Activated CD8-positive, alpha-beta T cell treated with anti-CD3 and anti-CD28 coated beads, Interleukin-2, amount 10 ng/mL, durations not matched to agents 7 days and 5 days (primary cell): ENCODE data around the gene AKNA. TPM values are rescaled to one million over a fixed set of nuclear protein-coding genes. Genes with fewer than 3 reads are reported as not detected.

Experiments
- ATAC-seq: fragments of 150-1000 bp; cut with Tn5 transposase; one replicate; pipeline ENCODE4 v1.10.0; 2021; ENCODE audit warnings: moderate library complexity
- CTCF ChIA-PET: fragments of 350-600 bp; sonication (Branson Sonifier 250); formaldehyde crosslinking; loops from one replicate; lab custom pipeline; 2021; ENCODE audit warnings: antibody characterized with exemption; lab: Charles Lee
- POLR2A ChIA-PET: fragments of 350-600 bp; sonication (Branson Sonifier 250); formaldehyde crosslinking; loops from one replicate; lab custom pipeline; 2021; ENCODE audit warnings: antibody characterized with exemption; lab: Charles Lee
- DNase-seq: peaks from one replicate; pipeline ENCODE4 v3.0.0-alpha.2; 2020
- H3K27ac Mint-ChIP-seq: one replicate; pipeline ENCODE4 v1.8.0; 2021; ENCODE audit warnings: mild to moderate bottlenecking, mixed read lengths
- H3K27me3 Mint-ChIP-seq: one replicate; pipeline ENCODE4 v1.8.0; 2021; ENCODE audit warnings: low read depth, mixed read lengths
- H3K36me3 Mint-ChIP-seq: one replicate; pipeline ENCODE4 v1.8.0; 2021; ENCODE audit warnings: low read depth, mixed read lengths
- H3K4me1 Mint-ChIP-seq: one replicate; pipeline ENCODE4 v1.8.0; 2021; ENCODE audit warnings: low read depth, mixed read lengths
- H3K4me3 Mint-ChIP-seq: one replicate; pipeline ENCODE4 v1.8.0; 2021; ENCODE audit warnings: mild to moderate bottlenecking, mixed read lengths
- H3K9me3 Mint-ChIP-seq: one replicate; pipeline ENCODE4 v1.8.0; 2022; ENCODE audit warnings: mixed read lengths; ENCODE audit not compliant: insufficient read depth
- total RNA-seq, 2 experiments: library from RNA; stranded (reverse); gene quantifications; one replicate each; pipeline ENCODE4 v1.2.3, GENCODE V29; 2021

The AKNA gene
- total RNA-seq, 2 experiments from 2014 or later: 413 to 430 TPM

DNA sequence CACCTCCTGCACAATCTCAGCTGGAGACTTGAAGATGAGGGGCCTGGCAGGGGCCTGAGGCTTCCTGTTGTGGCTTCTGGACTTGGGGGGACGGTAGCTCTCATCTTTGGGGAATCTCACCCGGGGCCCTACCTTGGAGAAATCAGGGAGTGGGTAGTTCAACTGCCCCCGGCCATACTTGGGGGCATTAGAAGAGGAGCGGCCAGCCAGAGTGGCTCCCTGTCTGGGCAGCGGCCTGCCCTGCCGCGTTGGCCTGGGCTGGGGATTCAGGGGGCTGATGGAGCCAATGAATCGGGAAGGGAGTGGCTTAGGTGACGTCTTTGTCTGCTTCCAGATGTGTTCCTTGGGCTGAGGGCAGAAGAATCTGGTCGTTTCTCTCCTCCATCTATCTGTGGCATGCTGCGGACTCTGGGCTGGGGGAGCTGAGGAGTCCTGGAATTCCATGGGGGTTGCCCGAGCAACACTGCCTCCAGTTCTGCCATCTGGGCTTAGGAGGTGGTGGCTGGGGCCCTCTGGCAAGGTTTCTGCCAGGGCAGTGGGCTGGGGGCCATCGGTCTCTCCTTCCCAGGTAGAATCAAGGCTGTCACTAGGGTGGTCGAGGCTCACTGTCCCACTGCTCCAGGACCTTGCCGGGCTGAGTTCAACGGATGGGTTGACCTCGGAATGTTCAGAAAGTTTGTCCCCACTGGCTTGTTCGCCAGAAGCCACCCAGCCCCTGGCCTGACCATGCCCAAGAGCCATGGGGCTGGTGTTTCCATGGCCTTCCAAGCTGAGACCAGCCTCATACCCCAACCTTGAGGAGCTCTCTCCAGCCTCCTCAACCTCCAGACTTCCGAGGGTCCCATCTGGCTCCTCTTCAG is 11.0 kb downstream of the AKNA start:
- Mint-ChIP-seq H3K4me1 (peaks cover 90% of the 10 kb centered on the region), H3K36me3 (peaks cover 92% of the 10 kb centered on the region), H3K27ac (peak overlapping the region; percentile 91), H3K9me3 (no peaks in the 10 kb centered on the region), H3K27me3 (no peaks in the 10 kb centered on the region), H3K4me3 (peak overlapping the region; percentile 37)
- POLR2A ChIA-PET: interaction anchor here (0.7 to 4.3 kb wide), 4 partner anchors 9 to 24 kb away, joined by 4 to 45 read pairs (median 8); partner anchors contain the start of gene AKNA
- ATAC-seq (no peak), DNase-seq (no peak)
- CTCF ChIA-PET: interaction anchor here (2.4 kb wide), 1 partner anchor 11 kb away, joined by 8 read pairs; the partner anchor contains the start of gene AKNA

DNA sequence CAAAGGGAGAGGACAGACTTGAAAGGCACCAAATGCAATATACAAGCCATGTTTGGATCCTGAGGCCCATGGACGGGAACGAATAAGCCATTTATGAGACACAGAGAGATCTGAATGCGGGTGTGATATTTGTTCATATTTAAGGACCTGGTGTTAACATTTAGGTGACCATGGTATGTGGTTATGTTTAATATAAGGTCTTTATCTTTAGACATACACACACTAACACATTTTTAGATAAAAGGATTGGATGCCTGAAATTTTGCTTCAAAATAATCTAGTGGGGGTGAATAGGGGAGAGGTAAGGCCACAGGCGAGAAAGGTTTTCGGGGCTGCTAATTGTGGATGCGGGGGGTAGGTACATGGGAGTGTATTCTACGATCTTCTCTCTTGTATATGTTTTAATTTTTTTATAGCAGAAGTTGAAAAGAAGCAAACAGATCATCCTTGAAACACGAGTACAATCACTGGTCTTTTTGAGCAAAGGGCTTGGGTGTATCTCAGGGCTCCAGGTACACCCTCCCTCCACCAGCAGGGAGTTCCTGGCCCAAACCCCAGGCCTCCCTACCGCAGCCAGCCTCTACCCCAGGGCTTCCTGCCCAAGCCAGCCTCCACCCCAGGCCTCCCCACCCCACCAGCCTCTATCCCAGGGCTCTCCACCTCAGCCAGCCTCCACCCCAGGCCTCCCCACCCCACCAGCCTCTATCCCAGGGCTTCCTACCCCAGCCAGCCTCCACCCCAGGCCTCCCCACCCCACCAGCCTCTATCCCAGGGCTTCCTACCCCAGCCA is 12.2 kb downstream of the AKNA start:
- no peaks in the 10 kb centered on the region for H3K9me3 Mint-ChIP-seq
- ChIA-PET CTCF (interaction anchor here (1.0 to 1.1 kb wide), 3 partner anchors 10 to 15 kb away, joined by 4 to 6 read pairs (median 6); partner anchors contain the start of gene AKNA), POLR2A (interaction anchor here (2.6 to 15.0 kb wide), 3 partner anchors 10 to 11 kb away, joined by 11 to 407 read pairs (median 45); partner anchors contain the start of gene AKNA)
- peaks cover 94% of the 10 kb centered on the region for H3K36me3 Mint-ChIP-seq
- H3K4me1 Mint-ChIP-seq: peaks cover 93% of the 10 kb centered on the region
- no peaks in the 10 kb centered on the region for H3K27me3 Mint-ChIP-seq
- peak overlapping the region; percentile 40 for H3K4me3 Mint-ChIP-seq
- H3K27ac Mint-ChIP-seq: peak overlapping the region; percentile 84
- ATAC-seq: no peak
- DNase-seq: peak; percentile 60

DNA sequence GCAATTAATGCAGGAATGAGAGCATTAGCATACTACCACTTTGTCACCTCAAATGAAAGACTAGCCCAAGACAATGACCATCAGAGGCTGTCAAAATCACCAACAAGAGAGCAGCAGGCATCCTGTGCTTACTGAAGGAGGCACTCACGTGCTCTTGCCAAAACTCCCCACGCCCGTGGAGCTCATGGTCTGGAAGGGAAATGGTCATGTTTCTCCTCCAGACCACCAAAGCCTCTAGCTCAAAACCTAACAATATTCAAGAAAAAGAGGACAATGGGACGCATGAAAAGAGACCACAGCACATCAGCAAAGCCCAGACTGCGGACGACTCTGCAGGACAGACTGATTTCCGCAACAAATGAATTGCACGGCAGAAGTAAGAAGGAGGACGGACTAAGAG is 12.8 kb downstream of the AKNA start:
- Mint-ChIP-seq H3K9me3 (no peaks in the 10 kb centered on the region), H3K4me3 (peak overlapping the region; percentile 40), H3K27ac (peak overlapping the region; percentile 84), H3K4me1 (peaks cover 94% of the 10 kb centered on the region), H3K27me3 (no peaks in the 10 kb centered on the region), H3K36me3 (peaks cover 93% of the 10 kb centered on the region)
- ChIA-PET POLR2A (interaction anchor here (15.0 kb wide), 1 partner anchor 11 kb away, joined by 407 read pairs; the partner anchor contains the start of gene AKNA), CTCF (interaction anchor here (1.0 to 1.1 kb wide), 3 partner anchors 11 to 16 kb away, joined by 4 to 6 read pairs (median 6); partner anchors contain the start of gene AKNA)
- no peak for ATAC-seq
- DNase-seq: no peak

DNA sequence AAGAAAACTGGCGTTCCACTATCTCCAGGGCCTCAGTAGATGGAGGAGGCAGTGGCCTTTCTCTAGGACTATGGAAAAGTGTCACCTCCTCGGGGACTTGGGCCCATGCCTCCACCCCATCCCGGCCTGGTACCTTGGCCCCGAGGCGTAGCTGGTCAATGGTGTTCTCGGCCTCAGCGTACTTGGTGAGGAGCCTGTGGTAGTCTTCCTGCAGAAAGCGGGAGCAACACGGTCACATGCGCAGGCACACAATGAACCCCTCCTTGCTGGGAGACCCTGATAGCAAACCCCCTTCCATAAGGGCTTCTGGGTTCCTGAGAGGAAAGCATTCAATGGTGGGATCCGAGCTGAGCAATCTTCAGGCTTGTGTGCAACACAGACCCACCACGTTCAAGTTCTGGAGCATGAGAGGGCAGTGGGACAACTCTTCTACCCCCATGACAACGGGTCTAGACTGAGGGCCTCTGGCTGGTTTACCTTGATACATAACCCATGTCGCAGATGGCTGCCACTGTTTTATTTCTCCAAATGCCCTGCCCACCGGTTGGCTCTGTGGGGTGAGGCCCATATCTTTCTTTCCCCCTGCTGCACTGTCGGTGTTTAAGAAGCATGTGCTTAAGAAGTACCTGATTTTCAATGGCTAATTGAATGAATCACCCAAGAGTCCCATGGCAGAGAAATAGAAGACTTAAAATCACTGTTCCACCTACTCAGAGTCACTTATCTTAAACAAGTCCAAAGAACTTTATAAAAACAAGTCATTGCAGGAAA is 13.6 kb downstream of the AKNA start:
- Mint-ChIP-seq H3K36me3 (peaks cover 93% of the 10 kb centered on the region), H3K4me1 (peaks cover 94% of the 10 kb centered on the region), H3K27ac (peak overlapping the region; percentile 84), H3K9me3 (no peaks in the 10 kb centered on the region), H3K27me3 (no peaks in the 10 kb centered on the region), H3K4me3 (peak overlapping the region; percentile 40)
- CTCF ChIA-PET: interaction anchor here (0.7 to 4.9 kb wide), 7 partner anchors 11 to 279 kb away, joined by 3 to 83 read pairs (median 4); partner anchors contain the start of gene AKNA
- POLR2A ChIA-PET: interaction anchor here (0.8 to 15.0 kb wide), 3 partner anchors 12 to 311 kb away, joined by 3 to 407 read pairs (median 3); partner anchors contain the start of gene AKNA
- peak; percentile 43 for DNase-seq
- ATAC-seq: no peak

DNA sequence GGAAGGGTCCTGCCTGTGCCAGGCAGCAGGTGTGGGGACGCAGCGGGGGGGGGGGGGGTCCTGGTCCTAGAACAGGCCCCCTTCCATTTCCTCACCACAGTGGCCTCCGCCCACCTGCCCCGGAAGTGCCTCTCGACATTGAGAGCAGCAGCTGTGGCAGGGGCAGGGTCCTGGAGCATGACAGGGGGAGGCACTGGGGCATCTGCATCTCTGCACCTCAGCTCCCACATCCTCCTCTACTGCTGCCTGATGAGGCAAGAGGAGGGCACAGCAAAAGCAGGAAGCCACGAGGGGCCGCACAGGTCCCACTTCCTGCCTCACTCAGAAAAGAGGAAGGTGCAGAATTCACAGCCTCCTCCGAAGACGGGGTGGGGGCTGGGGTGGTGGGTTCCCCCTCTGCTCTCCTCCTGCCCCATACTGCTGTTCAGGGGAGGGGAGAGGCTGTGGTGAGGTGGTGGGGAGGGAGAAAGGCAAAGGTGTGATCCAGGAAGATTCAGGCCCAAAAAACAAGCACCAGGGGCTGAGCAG is 14.8 kb downstream of the AKNA start:
- Mint-ChIP-seq H3K27ac (peak overlapping the region; percentile 84), H3K9me3 (no peaks in the 10 kb centered on the region), H3K27me3 (no peaks in the 10 kb centered on the region), H3K4me1 (peaks cover 93% of the 10 kb centered on the region), H3K4me3 (peak overlapping the region; percentile 75), H3K36me3 (peaks cover 91% of the 10 kb centered on the region)
- ChIA-PET POLR2A (interaction anchor here (0.6 to 15.0 kb wide), 5 partner anchors 8 to 312 kb away, joined by 3 to 407 read pairs (median 3); partner anchors contain the start of gene AKNA), CTCF (interaction anchor here (0.7 to 4.9 kb wide), 5 partner anchors 13 to 281 kb away, joined by 3 to 83 read pairs (median 3); partner anchors contain the start of gene AKNA)
- ATAC-seq (peak; percentile 83), DNase-seq (peak; percentile 95)

DNA sequence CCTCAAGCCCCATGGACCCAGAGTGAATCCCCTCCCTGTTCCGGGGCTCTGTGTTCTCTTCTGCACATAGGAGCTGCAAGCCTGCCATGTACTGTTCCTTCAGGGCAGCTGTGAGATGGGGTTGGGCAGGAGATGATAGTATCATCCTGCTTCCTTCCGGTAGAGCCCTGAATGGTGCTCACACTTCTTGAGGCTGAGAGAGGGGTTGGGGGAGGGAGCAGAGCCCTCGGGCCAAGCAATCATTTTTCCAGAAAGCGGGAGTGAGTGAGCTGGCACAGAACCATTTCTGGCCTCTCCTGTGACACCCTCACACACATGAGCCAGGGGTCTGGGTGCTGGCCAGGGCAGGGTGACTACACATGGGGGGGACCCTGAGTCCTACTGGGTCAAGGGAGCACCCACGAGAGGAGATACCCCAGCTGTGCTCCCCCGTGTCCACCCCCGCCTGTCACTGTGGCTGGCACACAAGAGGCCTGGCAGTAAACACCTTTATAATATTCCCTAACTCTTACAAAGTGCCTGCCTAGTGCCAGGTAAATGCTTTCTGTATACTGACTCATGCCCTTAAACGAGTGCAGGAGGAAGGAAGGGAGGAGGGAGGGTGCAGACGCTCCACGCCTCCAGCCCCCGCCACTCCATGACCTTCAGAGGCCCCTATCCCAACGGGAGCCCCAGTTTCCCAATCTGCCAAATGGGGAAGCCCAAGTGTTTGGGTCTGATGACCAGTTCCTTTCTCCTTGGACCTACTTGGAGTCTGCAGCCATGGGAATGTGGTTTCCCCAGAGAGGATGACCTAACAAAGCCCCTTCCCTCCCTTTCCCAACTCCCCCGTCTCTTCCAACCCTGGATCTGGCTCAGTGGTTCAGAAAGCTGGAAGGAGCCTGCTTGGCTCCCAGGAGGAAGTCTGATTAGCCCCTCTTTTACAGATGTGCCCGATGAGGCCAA is 15.5 kb downstream of the AKNA start:
- CTCF ChIA-PET: interaction anchor here (0.9 to 4.9 kb wide), 5 partner anchors 14 to 33 kb away, joined by 3 to 83 read pairs (median 6); partner anchors contain the start of gene AKNA
- DNase-seq (peak; percentile 75), ATAC-seq (peak; percentile 59)
- H3K4me3 Mint-ChIP-seq: peak overlapping the region; percentile 75
- H3K36me3 Mint-ChIP-seq: peaks cover 91% of the 10 kb centered on the region
- peaks cover 93% of the 10 kb centered on the region for H3K4me1 Mint-ChIP-seq
- no peaks in the 10 kb centered on the region for H3K9me3 Mint-ChIP-seq
- H3K27ac Mint-ChIP-seq: peak overlapping the region; percentile 84
- H3K27me3 Mint-ChIP-seq: no peaks in the 10 kb centered on the region
- POLR2A ChIA-PET: interaction anchor here (0.9 to 15.0 kb wide), 5 partner anchors 9 to 26 kb away, joined by 3 to 407 read pairs (median 4); partner anchors contain the start of gene AKNA

DNA sequence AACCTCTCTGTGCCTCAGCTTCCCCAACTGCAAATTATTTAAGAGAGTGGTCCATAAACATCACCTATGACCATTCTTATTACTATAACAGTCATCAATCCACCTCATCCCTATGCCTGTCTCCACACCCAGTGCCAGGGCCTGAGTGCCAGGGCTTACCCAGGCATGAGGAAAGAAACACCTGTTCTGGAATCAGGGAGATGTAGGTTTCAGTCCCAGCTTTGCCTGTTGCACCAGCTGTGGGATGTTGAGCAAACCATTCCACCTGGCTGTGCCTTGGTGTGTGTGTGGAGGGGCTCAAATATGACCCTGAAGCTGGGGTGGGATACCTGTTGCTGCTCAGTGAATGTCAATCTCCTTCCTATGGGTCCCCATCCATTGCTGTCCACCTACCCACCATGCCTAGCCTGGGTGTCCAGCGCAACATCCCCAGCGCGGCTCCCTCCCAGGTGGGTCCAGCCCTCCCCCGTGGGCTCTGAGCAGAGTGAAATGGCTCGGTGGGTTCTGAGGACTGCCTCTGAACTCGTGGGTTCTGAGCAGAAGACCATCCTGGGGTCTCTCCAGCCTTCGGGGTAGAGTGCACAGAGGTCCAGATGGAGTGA is 16.3 kb downstream of the AKNA start:
- ATAC-seq: peak; percentile 1

DNA sequence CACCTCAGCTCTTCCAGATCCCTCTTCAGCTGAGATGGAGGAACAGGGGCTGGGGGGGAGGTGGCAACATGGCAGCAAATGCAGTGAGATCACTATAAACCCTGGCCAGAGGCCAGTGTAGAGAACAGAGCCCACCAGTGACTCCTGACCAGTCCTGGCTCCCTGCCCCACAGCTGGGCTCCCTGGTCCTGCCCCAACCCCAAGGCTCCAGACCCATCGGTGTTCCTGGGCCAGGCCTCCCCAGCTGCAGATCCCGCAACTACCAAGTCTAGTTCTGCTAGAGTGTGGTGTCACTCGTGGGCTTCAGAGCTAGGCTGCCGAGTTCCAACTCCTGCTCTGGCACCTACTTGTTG is 16.8 kb downstream of the AKNA start:
- Mint-ChIP-seq H3K4me1 (peaks cover 95% of the 10 kb centered on the region), H3K36me3 (peaks cover 93% of the 10 kb centered on the region), H3K4me3 (peak overlapping the region; percentile 75), H3K27me3 (no peaks in the 10 kb centered on the region), H3K27ac (peak overlapping the region; percentile 84), H3K9me3 (no peaks in the 10 kb centered on the region)
- DNase-seq: no peak
- CTCF ChIA-PET: interaction anchor here (1.6 to 4.9 kb wide), 4 partner anchors 15 to 21 kb away, joined by 4 to 83 read pairs (median 7); partner anchors contain the start of gene AKNA
- no peak for ATAC-seq
- POLR2A ChIA-PET: interaction anchor here (1.4 to 15.0 kb wide), 3 partner anchors 9 to 15 kb away, joined by 3 to 407 read pairs (median 7); partner anchors contain the start of gene AKNA

More for the DNA sequence above, 16.3 kb downstream of the AKNA start:
- peak overlapping the region; percentile 84 for H3K27ac Mint-ChIP-seq
- ChIA-PET CTCF (interaction anchor here (1.6 to 4.9 kb wide), 4 partner anchors 15 to 21 kb away, joined by 4 to 83 read pairs (median 7); partner anchors contain the start of gene AKNA), POLR2A (interaction anchor here (1.0 to 15.0 kb wide), 4 partner anchors 10 to 25 kb away, joined by 3 to 407 read pairs (median 6); partner anchors contain the start of gene AKNA)
- H3K4me1 Mint-ChIP-seq: peaks cover 93% of the 10 kb centered on the region
- peaks cover 91% of the 10 kb centered on the region for H3K36me3 Mint-ChIP-seq
- no peaks in the 10 kb centered on the region for H3K27me3 Mint-ChIP-seq
- no peaks in the 10 kb centered on the region for H3K9me3 Mint-ChIP-seq
- H3K4me3 Mint-ChIP-seq: peak overlapping the region; percentile 75
- DNase-seq: no peak
